ENCODE measurements around the gene WSCD2.

WSCD2 gene

DNA sequence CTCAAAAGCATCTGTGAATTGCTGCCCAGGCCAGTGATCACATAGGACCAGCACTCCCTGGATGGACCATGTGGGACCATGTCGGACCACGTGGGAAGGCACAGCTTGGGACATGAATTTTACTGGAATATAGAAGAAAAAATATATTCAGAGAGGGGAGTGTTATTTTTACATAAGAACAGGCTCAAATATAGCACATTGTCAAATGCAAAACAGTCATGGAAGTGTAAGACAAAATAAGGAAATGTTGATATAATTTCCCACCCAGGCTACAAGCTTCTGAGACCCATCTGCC lies 141.7 kb downstream of the WSCD2 start:
- Mint-ChIP-seq H3K27me3 (ENCODE audit: low read depth) (peaks cover 16% of the 10 kb centered on the region), H3K9me3 (peaks cover 7% of the 10 kb centered on the region), H3K36me3 (ENCODE audit: low read depth) (no peaks in the 10 kb centered on the region), H3K27ac (no peak overlapping the region), H3K4me3 (no peak overlapping the region), H3K4me1 (no peaks in the 10 kb centered on the region)
- TF ChIP-seq, protein P1, sequence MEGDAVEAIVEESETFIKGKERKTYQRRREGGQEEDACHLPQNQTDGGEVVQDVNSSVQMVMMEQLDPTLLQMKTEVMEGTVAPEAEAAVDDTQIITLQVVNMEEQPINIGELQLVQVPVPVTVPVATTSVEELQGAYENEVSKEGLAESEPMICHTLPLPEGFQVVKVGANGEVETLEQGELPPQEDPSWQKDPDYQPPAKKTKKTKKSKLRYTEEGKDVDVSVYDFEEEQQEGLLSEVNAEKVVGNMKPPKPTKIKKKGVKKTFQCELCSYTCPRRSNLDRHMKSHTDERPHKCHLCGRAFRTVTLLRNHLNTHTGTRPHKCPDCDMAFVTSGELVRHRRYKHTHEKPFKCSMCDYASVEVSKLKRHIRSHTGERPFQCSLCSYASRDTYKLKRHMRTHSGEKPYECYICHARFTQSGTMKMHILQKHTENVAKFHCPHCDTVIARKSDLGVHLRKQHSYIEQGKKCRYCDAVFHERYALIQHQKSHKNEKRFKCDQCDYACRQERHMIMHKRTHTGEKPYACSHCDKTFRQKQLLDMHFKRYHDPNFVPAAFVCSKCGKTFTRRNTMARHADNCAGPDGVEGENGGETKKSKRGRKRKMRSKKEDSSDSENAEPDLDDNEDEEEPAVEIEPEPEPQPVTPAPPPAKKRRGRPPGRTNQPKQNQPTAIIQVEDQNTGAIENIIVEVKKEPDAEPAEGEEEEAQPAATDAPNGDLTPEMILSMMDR (IDR thresholded peaks at IDR 0.05; ENCODE audit: unreplicated experiment in 3 of 3), result no peak

DNA sequence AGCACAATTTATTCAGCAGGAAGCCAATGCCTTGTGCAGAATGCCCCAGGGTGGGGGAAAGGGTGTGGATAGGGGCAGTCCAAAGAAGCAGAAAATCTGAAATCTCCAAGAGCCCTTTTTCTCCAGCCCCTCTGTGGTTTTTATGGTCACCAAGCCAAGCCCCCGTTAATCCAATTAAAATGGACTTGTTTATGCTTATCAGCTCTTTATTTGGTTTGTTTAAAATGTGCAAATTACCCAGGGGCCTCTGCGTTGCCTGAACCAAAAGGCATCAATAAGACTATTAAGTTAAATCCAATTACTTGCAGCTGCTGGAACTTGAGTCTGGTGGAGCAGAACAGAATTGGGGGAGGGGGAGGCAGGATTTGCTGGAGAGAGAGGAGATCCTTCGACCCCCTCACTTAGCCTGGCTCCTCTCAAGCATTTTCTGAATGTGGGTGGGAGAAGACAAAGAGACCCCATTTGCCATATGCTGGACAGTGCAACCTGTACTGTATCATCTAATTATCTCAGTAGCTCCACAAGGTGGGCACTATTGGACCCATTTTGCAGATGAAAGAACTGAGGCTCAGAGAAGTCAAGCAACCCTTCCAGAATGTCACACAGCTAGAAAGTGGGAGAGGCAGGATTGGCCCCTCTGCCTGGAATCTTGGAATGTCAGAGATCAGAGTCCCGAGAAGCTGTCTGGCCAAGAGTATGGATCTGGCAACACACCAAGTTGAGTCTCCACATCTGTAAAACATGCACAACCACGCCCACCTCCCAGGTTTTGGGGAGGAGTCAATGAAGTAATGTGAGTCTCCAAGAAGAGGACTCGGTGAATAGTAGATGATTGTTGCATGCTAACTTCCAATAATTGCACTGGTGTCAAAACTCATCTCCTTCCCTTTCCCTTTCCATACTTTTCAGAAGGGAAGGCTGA lies 143.1 kb downstream of the WSCD2 start:
- Mint-ChIP-seq H3K9me3 (peaks cover 7% of the 10 kb centered on the region), H3K27me3 (ENCODE audit: low read depth) (peaks cover 16% of the 10 kb centered on the region), H3K36me3 (ENCODE audit: low read depth) (no peaks in the 10 kb centered on the region), H3K27ac (no peak overlapping the region), H3K4me3 (no peak overlapping the region), H3K4me1 (no peaks in the 10 kb centered on the region)
- TF ChIP-seq, protein P1 (IDR thresholded peaks at IDR 0.05; ENCODE audit: unreplicated experiment in 3 of 3), result no peak

DNA sequence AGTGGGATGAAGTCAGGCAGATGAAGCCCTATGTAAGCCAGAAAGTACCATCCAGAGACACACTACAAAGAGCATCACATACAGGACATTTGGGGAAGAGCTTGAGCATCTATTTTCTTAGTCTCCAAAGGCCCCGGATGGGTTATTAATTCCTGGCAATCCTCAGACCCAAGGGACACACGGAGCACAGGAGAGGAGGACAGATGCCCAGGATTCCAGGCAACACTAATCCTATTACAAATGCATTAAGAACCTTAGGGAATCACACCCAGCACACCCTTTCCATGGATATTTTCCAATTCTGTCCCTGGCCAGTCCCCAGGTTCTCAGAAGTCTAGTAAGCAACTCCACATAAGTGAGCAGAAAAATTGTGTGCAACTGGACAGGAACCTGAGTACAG lies 144.1 kb downstream of the WSCD2 start:
- TF ChIP-seq, protein P1 (IDR thresholded peaks at IDR 0.05; ENCODE audit: unreplicated experiment in 3 of 3), result no peak
- H3K9me3 Mint-ChIP-seq, result peaks cover 4% of the 10 kb centered on the region
- no peak overlapping the region for H3K27ac Mint-ChIP-seq
- H3K4me1 Mint-ChIP-seq, result no peaks in the 10 kb centered on the region
- H3K4me3 Mint-ChIP-seq, result no peak overlapping the region
- no peaks in the 10 kb centered on the region for H3K36me3 Mint-ChIP-seq (ENCODE audit: low read depth)
- peaks cover 12% of the 10 kb centered on the region for H3K27me3 Mint-ChIP-seq (ENCODE audit: low read depth)

DNA sequence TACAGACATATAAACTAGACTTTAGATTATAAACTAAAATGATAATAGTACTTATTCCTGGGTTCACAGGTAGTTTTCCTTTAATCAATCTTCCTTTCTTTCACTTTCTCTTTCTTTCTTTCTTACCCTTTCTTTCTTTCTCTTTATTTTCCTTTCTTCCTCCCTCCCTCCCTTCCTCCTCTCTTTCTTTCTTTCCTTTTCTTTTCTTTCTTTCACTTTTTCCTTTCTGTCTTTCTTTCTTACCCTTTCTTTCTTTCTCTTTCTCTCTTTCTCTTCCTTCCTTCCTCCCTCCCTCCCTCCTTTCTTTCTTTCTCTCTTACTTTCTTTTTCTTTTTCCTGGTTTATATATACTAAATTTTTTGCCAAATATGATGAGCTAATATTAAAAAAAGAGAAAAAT lies 148.5 kb downstream of the WSCD2 start:
- Mint-ChIP-seq H3K36me3 (ENCODE audit: low read depth) (no peaks in the 10 kb centered on the region), H3K4me3 (no peak overlapping the region), H3K9me3 (peaks cover 4% of the 10 kb centered on the region), H3K27me3 (ENCODE audit: low read depth) (peaks cover 13% of the 10 kb centered on the region), H3K4me1 (no peaks in the 10 kb centered on the region), H3K27ac (no peak overlapping the region)
- TF ChIP-seq, protein P1 (IDR thresholded peaks at IDR 0.05; ENCODE audit: unreplicated experiment in 3 of 3), result no peak

DNA sequence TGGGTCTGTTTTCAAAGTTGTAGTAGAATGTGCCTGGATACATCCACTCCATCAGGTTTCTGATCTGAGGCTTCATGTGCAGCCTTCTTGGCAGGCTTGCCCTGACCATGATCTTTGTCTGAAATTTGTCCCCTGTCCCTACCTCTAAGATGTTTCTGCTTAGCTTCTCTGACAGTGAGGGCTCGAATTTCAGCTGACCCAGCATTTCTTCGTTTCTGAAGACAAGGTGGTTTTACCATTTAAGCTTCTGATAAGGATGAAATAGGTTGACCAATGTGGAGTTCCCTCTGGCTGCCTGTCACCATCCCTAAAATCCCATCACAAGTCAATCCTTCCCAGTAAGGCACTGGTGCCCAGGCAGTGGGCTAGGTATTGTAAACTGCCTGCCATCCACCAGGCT lies 153.1 kb downstream of the WSCD2 start:
- Mint-ChIP-seq H3K4me1 (no peaks in the 10 kb centered on the region), H3K36me3 (ENCODE audit: low read depth) (no peaks in the 10 kb centered on the region), H3K27me3 (ENCODE audit: low read depth) (peaks cover 13% of the 10 kb centered on the region), H3K4me3 (no peak overlapping the region), H3K27ac (no peak overlapping the region), H3K9me3 (no peaks in the 10 kb centered on the region)
- TF ChIP-seq, protein P1 (IDR thresholded peaks at IDR 0.05; ENCODE audit: unreplicated experiment in 3 of 3), result no peak

DNA sequence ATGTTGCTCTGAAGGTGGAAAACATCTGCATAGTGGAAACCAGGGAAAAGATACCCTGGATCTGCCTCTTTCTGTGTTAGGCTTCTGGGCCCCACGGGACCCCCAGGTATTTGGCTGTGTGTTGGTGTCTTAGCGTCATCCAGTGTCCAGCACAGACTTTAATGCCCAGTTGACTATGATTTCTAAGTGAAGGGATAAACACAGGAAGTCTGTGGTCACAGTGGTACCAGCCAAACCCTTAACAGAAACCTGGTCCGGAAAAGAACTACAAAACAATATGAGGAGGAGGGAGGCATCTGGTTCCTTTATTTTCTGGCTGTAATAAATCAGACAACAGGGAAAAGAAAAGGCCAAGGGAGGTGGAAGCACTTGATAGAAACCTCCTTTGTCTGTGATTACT lies 153.6 kb downstream of the WSCD2 start:
- H3K27ac Mint-ChIP-seq, result no peak overlapping the region

More for the DNA sequence above, 153.6 kb downstream of the WSCD2 start:
- TF ChIP-seq, protein P1 (IDR thresholded peaks at IDR 0.05; ENCODE audit: unreplicated experiment in 3 of 3), result no peak
- Mint-ChIP-seq H3K4me1 (no peaks in the 10 kb centered on the region), H3K36me3 (ENCODE audit: low read depth) (no peaks in the 10 kb centered on the region), H3K9me3 (no peaks in the 10 kb centered on the region), H3K4me3 (no peak overlapping the region), H3K27me3 (ENCODE audit: low read depth) (peaks cover 13% of the 10 kb centered on the region)
